Duodenal mucosa (tissue), 2 donors: ENCODE measurements around the gene CXADR.
"Not testable (repeated sequence)": the region's sequence is repeated elsewhere in the genome, so short reads cannot be mapped to it uniquely, and the experiment has no call there.

Experiments
- H3K27ac ChIP-seq: one replicate; pipeline ENCODE4 v1.7.0; 2013; ENCODE audit warnings: low read depth, low read length
- H3K27me3 ChIP-seq, 2 donors: one replicate each; pipeline ENCODE4 v1.7.0; 2013; ENCODE audit warnings: low read length in 2 of 2, control low read depth in 1 of 2; ENCODE audit not compliant: insufficient read depth in 2 of 2, control insufficient read depth in 1 of 2
- H3K36me3 ChIP-seq, 2 donors: one replicate each; pipeline ENCODE4 v1.7.0; 2013; ENCODE audit warnings: low read length in 2 of 2, control low read depth in 1 of 2; ENCODE audit not compliant: insufficient read depth in 2 of 2, control insufficient read depth in 1 of 2
- H3K4me1 ChIP-seq, 2 donors: one replicate each; pipeline ENCODE4 v1.7.0; 2013; ENCODE audit warnings: low read length in 2 of 2, control low read depth in 1 of 2; ENCODE audit not compliant: insufficient read depth in 2 of 2, control insufficient read depth in 1 of 2
- H3K4me3 ChIP-seq, 2 donors: one replicate each; pipeline ENCODE4 v1.7.0; 2013; ENCODE audit warnings: low read length in 2 of 2, low read depth in 1 of 2
- H3K9ac ChIP-seq, 2 donors: one replicate each; pipeline ENCODE4 v1.7.0; 2013; ENCODE audit warnings: low read length in 2 of 2, low read depth in 1 of 2
- H3K9me3 ChIP-seq, 2 donors: one replicate each; pipeline ENCODE4 v1.7.0; 2013; ENCODE audit warnings: low read length in 2 of 2, control low read depth in 1 of 2; ENCODE audit not compliant: control insufficient read depth in 1 of 2

Gene CXADR

GRCh38 chr21:17479606-17480005 lies 33.2 kb upstream of the CXADR start:
- H3K4me1 ChIP-seq, result peaks cover 0 to 5% of the 10 kb centered on the region in 2 donors
- no peak overlapping the region for H3K4me3 ChIP-seq
- no peaks in the 10 kb centered on the region for H3K27me3 ChIP-seq
- no peak overlapping the region for H3K9ac ChIP-seq
- H3K36me3 ChIP-seq, result no peaks in the 10 kb centered on the region
- H3K27ac ChIP-seq, result no peak overlapping the region
- no peaks in the 10 kb centered on the region for H3K9me3 ChIP-seq

- H3K27ac ChIP-seq, result no peak overlapping the region
- no peaks in the 10 kb centered on the region for H3K27me3 ChIP-seq
- H3K9me3 ChIP-seq, result no peaks in the 10 kb centered on the region
- H3K9ac ChIP-seq, result no peak overlapping the region
- no peak overlapping the region for H3K4me3 ChIP-seq
- H3K4me1 ChIP-seq, result no peaks in the 10 kb centered on the region
- H3K36me3 ChIP-seq, result no peaks in the 10 kb centered on the region
Measured at GRCh38 chr21:17482928-17483327, 29.9 kb upstream of the CXADR start.

GRCh38 chr21:17488620-17489019 lies 24.2 kb upstream of the CXADR start:
- H3K27ac ChIP-seq, result no peak overlapping the region
- no peaks in the 10 kb centered on the region for H3K9me3 ChIP-seq
- H3K4me1 ChIP-seq, result peaks cover 3 to 7% of the 10 kb centered on the region in 2 donors
- no peaks in the 10 kb centered on the region for H3K36me3 ChIP-seq
- H3K9ac ChIP-seq, result no peak overlapping the region
- H3K27me3 ChIP-seq, result no peaks in the 10 kb centered on the region
- H3K4me3 ChIP-seq, result no peak overlapping the region

GRCh38 chr21:17489565-17489964 lies 23.3 kb upstream of the CXADR start:
- not testable (repeated sequence) for H3K27ac ChIP-seq, H3K4me1 ChIP-seq, H3K36me3 ChIP-seq, H3K9me3 ChIP-seq, H3K4me3 ChIP-seq, H3K27me3 ChIP-seq, H3K9ac ChIP-seq

GRCh38 chr21:17491716-17492414 lies 21.0 kb upstream of the CXADR start:
- Histone ChIP-seq H3K4me1 (peaks cover 3 to 7% of the 10 kb centered on the region in 2 donors), H3K4me3 (no peak overlapping the region), H3K36me3 (no peaks in the 10 kb centered on the region), H3K27me3 (no peaks in the 10 kb centered on the region), H3K9ac (no peak overlapping the region), H3K27ac (no peak overlapping the region), H3K9me3 (no peaks in the 10 kb centered on the region)

- Histone ChIP-seq H3K4me3 (no peak overlapping the region), H3K36me3 (no peaks in the 10 kb centered on the region), H3K27me3 (no peaks in the 10 kb centered on the region), H3K9me3 (no peaks in the 10 kb centered on the region), H3K9ac (no peak overlapping the region), H3K27ac (no peak overlapping the region), H3K4me1 (peaks cover 3 to 7% of the 10 kb centered on the region in 2 donors)
Measured at GRCh38 chr21:17492415-17493168, 20.3 kb upstream of the CXADR start.

GRCh38 chr21:17494051-17494450 lies 18.8 kb upstream of the CXADR start:
- H3K27ac ChIP-seq, result no peak overlapping the region
- H3K9me3 ChIP-seq, result no peaks in the 10 kb centered on the region
- no peak overlapping the region for H3K4me3 ChIP-seq
- no peaks in the 10 kb centered on the region for H3K27me3 ChIP-seq
- H3K36me3 ChIP-seq, result no peaks in the 10 kb centered on the region
- peaks cover 3 to 7% of the 10 kb centered on the region in 2 donors for H3K4me1 ChIP-seq
- no peak overlapping the region for H3K9ac ChIP-seq

- Histone ChIP-seq H3K9me3 (no peaks in the 10 kb centered on the region), H3K9ac (no peak overlapping the region), H3K4me3 (no peak overlapping the region), H3K27me3 (no peaks in the 10 kb centered on the region), H3K36me3 (no peaks in the 10 kb centered on the region), H3K27ac (no peak overlapping the region), H3K4me1 (peaks cover 3 to 7% of the 10 kb centered on the region in 2 donors)
Measured at GRCh38 chr21:17495680-17496079, 17.2 kb upstream of the CXADR start.

GRCh38 chr21:17497316-17497715 lies 15.5 kb upstream of the CXADR start:
- Histone ChIP-seq H3K27me3 (no peaks in the 10 kb centered on the region), H3K4me3 (no peak overlapping the region), H3K27ac (no peak overlapping the region), H3K9ac (no peak overlapping the region), H3K9me3 (no peaks in the 10 kb centered on the region), H3K4me1 (peaks cover 6% of the 10 kb centered on the region in 2 donors), H3K36me3 (no peaks in the 10 kb centered on the region)

GRCh38 chr21:17498586-17498985 lies 14.3 kb upstream of the CXADR start:
- Histone ChIP-seq H3K9me3 (no peaks in the 10 kb centered on the region), H3K27ac (no peak overlapping the region), H3K27me3 (no peaks in the 10 kb centered on the region), H3K9ac (no peak overlapping the region), H3K4me1 (peaks cover 0 to 3% of the 10 kb centered on the region in 2 donors), H3K36me3 (no peaks in the 10 kb centered on the region), H3K4me3 (no peak overlapping the region)
